Kidney epithelial cell (primary cell): Measurements from ENCODE around the gene MRGPRG. TPM values are rescaled to one million over a fixed set of nuclear protein-coding genes. Genes with fewer than 3 reads are reported as not detected.

Experiments
- DNase-seq: peaks from one replicate; pipeline ENCODE4 v3.0.0-alpha.2; 2010; ENCODE audit warnings: low read depth
- H3K27me3 ChIP-seq: 2 replicates; pipeline ENCODE4 v1.6.0; 2011; ENCODE audit warnings: low read length; ENCODE audit not compliant: control insufficient read depth, insufficient read depth
- H3K36me3 ChIP-seq: 2 replicates; pipeline ENCODE4 v1.5.1; 2011; ENCODE audit warnings: low read length; ENCODE audit not compliant: control insufficient read depth, insufficient read depth
- H3K4me3 ChIP-seq: 2 replicates; pipeline ENCODE4 v1.5.1; 2011; ENCODE audit warnings: low read depth, mild to moderate bottlenecking, control low read depth, low read length
- total RNA-seq: library from RNA; depleted of rRNA; stranded (reverse); fragments of >200 nt; gene quantifications from 2 replicates; pipeline ENCODE4 v1.2.3, GENCODE V29; 2015
- TF ChIP-seq, protein P1 (sequence below): IDR thresholded peaks from 2 replicates; pipeline ENCODE4 v1.5.1; 2011; ENCODE audit warnings: mild to moderate bottlenecking, moderate library complexity, low read length, control low read depth, inconsistent platforms; ENCODE audit not compliant: insufficient read depth, poor library complexity, severe bottlenecking

MRGPRG gene
- total RNA-seq, 1 donor from 2014 or later = not detected

DNA sequence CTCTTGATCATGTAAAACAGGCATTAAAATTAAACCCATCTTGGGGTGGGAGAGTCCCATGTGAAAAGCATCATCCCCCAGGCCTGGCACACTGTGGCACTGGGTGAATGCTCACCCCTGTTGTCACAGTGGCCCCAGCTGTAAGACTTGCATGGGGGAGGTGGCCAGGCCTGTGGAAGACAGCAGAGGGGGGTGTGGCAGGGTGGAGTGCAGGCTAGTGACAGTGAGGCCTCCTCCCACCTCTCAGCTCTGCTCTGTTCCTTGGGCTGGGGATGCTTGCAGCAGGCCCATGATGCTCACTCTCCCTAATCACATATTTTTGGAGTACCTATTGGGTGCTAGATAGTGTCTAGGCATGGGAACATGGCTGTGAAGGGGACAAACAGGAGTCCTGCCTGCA, 43.4 kb downstream of the MRGPRG start:
- no peak overlapping the region for H3K4me3 ChIP-seq
- TF ChIP-seq, protein P1, sequence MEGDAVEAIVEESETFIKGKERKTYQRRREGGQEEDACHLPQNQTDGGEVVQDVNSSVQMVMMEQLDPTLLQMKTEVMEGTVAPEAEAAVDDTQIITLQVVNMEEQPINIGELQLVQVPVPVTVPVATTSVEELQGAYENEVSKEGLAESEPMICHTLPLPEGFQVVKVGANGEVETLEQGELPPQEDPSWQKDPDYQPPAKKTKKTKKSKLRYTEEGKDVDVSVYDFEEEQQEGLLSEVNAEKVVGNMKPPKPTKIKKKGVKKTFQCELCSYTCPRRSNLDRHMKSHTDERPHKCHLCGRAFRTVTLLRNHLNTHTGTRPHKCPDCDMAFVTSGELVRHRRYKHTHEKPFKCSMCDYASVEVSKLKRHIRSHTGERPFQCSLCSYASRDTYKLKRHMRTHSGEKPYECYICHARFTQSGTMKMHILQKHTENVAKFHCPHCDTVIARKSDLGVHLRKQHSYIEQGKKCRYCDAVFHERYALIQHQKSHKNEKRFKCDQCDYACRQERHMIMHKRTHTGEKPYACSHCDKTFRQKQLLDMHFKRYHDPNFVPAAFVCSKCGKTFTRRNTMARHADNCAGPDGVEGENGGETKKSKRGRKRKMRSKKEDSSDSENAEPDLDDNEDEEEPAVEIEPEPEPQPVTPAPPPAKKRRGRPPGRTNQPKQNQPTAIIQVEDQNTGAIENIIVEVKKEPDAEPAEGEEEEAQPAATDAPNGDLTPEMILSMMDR = no peak
- no peaks in the 10 kb centered on the region for H3K36me3 ChIP-seq
- DNase-seq = no peak
- peaks cover 19% of the 10 kb centered on the region for H3K27me3 ChIP-seq

DNA sequence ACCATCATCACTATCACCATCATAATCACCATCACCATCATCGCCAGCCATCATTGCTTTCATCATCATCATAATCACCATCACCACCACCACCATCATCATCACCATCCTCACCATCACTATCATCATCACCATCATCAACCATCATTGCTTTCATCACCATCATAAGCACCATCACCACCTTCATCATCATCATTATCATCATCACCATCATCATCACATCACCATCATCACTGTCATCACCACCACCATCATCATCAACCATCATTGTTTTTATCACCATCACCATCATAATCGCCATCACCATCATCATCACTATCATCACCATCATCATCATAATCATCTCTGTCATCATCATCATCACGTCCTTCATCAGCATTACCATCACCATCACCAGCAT, 44.2 kb downstream of the MRGPRG start:
- DNase-seq = no peak
- H3K4me3 ChIP-seq = no peak overlapping the region
- TF ChIP-seq, protein P1 = no peak
- peaks cover 21% of the 10 kb centered on the region for H3K27me3 ChIP-seq
- no peaks in the 10 kb centered on the region for H3K36me3 ChIP-seq

DNA sequence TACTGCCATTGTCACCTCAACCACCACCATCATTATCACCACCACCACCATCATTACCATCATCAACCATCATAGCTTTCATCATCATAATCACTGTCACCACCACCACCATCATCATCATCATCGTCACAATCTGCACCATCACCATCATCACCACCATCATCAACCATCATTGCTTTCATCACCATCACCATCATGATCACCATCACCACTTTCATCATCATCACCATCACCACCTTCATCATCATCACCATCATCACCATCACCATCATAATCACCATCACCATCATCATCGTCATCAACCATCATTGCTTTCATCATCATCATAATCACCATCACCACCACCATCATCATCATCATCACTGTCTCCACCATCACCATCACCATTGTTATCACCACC, 44.8 kb downstream of the MRGPRG start:
- TF ChIP-seq, protein P1 = no peak
- peaks cover 24% of the 10 kb centered on the region for H3K27me3 ChIP-seq

DNA sequence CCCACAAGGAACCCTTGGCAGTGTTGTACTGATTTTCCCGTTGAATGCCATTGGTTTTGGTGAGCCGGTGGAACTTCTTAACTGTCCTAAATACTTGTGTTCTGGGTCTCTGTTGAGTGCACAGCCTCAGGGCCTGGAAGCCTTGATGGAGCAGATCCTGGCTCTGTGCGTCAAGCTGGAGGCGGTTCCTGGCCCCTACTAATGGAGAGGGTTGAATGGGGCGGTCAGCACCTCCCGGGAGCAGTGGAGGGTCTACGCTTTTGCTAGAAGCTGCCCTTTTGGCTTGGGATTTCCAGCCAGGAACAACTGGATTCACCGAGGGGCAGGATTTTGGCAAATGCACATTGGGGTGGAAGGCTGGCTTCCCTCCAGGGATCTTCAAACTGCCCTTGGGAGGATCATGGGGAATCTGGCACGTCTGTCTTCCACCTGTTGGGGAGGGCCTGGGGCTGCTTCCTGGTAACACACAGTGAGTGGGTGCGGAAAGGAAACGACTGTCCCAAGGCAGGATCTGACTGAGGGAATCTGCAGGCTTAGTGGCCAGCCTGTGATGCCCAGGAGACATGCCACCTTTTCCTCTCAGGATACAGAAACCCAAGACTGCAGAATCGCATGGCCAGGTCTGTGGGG, 46.6 kb downstream of the MRGPRG start:
- no peak for DNase-seq

More for the DNA sequence above, 44.8 kb downstream of the MRGPRG start:
- DNase-seq = no peak
- no peaks in the 10 kb centered on the region for H3K36me3 ChIP-seq
- no peak overlapping the region for H3K4me3 ChIP-seq

DNA sequence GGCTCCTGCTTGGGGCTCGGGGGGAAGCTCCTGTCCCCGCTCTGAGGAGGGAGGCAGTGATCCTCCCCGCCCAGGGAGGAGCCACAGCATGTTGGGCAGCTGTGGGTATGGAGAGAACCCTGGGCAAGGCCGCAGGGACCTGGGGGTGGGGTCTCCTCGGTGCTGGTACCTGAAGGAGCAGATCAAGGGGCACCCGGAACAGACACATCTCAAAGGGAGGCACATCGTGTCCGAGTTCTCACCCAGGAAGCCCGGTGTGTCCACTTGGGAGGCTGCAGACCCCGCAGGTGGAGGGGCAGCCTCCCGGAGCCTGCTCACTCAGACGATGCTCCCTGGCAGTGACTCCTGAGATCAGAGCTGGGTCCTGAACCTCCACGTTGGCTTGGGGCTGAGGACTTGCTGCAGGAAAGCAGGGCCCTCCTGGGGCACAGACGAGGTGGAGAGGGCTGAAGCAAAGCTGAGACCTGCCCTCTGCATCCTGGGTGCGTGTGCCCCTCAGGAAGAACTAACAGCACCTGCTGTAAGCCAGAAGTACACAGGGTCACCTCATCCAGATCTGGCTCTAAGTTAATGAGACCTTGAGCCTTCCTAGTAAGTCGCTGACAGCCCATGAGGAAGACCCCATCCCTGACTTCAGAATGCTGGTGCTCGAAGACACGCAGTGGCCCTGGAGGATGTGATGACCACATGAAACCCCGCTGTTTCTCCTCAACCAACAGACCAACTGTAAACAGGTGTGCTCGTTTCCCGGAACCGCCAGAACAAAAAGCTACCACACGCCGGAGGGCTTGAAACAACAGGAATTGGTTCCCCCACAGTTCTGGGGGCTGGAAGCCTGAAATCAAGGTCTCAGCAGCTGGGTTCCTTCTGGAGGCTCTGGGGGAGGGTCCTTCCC, 47.6 kb downstream of the MRGPRG start:
- no peak for DNase-seq
- no peak overlapping the region for H3K4me3 ChIP-seq
- peaks cover 34% of the 10 kb centered on the region for H3K27me3 ChIP-seq
- TF ChIP-seq, protein P1 = no peak
- no peaks in the 10 kb centered on the region for H3K36me3 ChIP-seq

More for the DNA sequence above, 46.6 kb downstream of the MRGPRG start:
- no peak overlapping the region for H3K4me3 ChIP-seq
- peaks cover 32% of the 10 kb centered on the region for H3K27me3 ChIP-seq
- H3K36me3 ChIP-seq = no peaks in the 10 kb centered on the region
- TF ChIP-seq, protein P1 = no peak
